ENCODE measurements around the gene GMDS. TPM values are rescaled to one million over a fixed set of nuclear protein-coding genes. Genes with fewer than 3 reads are reported as not detected.

Gene GMDS
- polyA plus RNA-seq, 1 of the 3 experiments (the other 2 are of a cell fraction), result 12.3 TPM

- TF ChIP-seq USF2 (IDR thresholded peaks at IDR 0.05; ENCODE audit: borderline replicate concordance, low read depth, low read length) (no peak), EZH2phosphoT487 (IDR thresholded peaks at IDR 0.05; ENCODE audit: borderline replicate concordance, low read depth) (no peak), REST (IDR thresholded peaks at IDR 0.05; ENCODE audit: low read depth, low read length) (0 out of 2 replicates have a peak, but pooled peaks have one; percentile 12), USF1 (IDR thresholded peaks at IDR 0.05; ENCODE audit: borderline replicate concordance, low read depth) (no peak)
These were observed 328.9 kb downstream of the GMDS start (continued) for GRCh38 chr6:1916334-1917070.

- ChIA-PET CTCF (interaction anchor here (0.9 kb wide), 1 partner anchor 8 kb away, joined by 4 read pairs; no protein-coding TSS in a partner anchor), POLR2A (no interaction called here)
- DNase-seq, result no peak
- Histone ChIP-seq H3K36me3 (replicated peaks in 1 of 2; ENCODE audit: control insufficient read depth in 1 of 2, insufficient read depth in 2 of 2, low read length in 1 of 2) (no peaks in the 10 kb centered on the region), H3F3A (replicated peaks; ENCODE audit: insufficient read depth) (peaks cover 22% of the 10 kb centered on the region), H3K9me2 (no peaks in the 10 kb centered on the region), H3K4me2 (no peak overlapping the region), H3K9me3 (no peaks in the 10 kb centered on the region), H3K27me3 (ENCODE audit: insufficient read depth) (no peaks in the 10 kb centered on the region), H3K9ac (no peak overlapping the region), H2AFZ (ENCODE audit: low read depth) (no peak overlapping the region), H3K4me1 (ENCODE audit: control insufficient read depth in 1 of 2, insufficient read depth in 2 of 2, low read depth in 1 of 2, low read length in 1 of 2) (peaks cover 0 to 31% of the 10 kb centered on the region in 2 experiments), H3K27ac (ENCODE audit: low read depth in 2 of 2, low read length in 1 of 2) (no peak overlapping the region), H3K79me2 (ENCODE audit: insufficient read depth) (no peaks in the 10 kb centered on the region), H3K4me3 (ENCODE audit: low read depth in 2 of 2, low read length in 1 of 2) (no peak overlapping the region), H4K20me1 (ENCODE audit: insufficient read depth) (no peaks in the 10 kb centered on the region)
- TF ChIP-seq POLR2AphosphoS5 (IDR thresholded peaks at IDR 0.05; ENCODE audit: low read depth, low read length) (no peak), EP300 (IDR thresholded peaks at IDR 0.05; ENCODE audit: borderline replicate concordance in 1 of 2, low read depth in 1 of 2, low read length in 1 of 2) (no peak), ELF1 (IDR thresholded peaks at IDR 0.05) (no peak), GATA2 (CRISPR knock-in tag; IDR thresholded peaks at IDR 0.05) (no peak), USF2 (IDR thresholded peaks at IDR 0.05; ENCODE audit: borderline replicate concordance, low read depth, low read length) (no peak), CTCF (IDR thresholded peaks at IDR 0.05) (no peak), RAD21 (IDR thresholded peaks at IDR 0.05; ENCODE audit: low read length) (no peak)
- 100% methylated on average over 3 of the region's 9 CpGs for WGBS (ENCODE audit: low lambda C conversion rate)
These were observed 330.2 kb downstream of the GMDS start for GRCh38 chr6:1915226-1915625.

Measured in SK-N-SH (cell line).